HG02840 (cell line): ENCODE data around the gene TMEM125.

Experiments
- ATAC-seq: cut with Tn5 transposase; IDR thresholded peaks from one replicate; pipeline ENCODE4 v1.9.1; 2021; ENCODE audit warnings: mild to moderate bottlenecking, moderate library complexity, moderate number of reproducible peaks; ENCODE audit not compliant: unreplicated experiment, low FRiP score

Gene TMEM125

DNA sequence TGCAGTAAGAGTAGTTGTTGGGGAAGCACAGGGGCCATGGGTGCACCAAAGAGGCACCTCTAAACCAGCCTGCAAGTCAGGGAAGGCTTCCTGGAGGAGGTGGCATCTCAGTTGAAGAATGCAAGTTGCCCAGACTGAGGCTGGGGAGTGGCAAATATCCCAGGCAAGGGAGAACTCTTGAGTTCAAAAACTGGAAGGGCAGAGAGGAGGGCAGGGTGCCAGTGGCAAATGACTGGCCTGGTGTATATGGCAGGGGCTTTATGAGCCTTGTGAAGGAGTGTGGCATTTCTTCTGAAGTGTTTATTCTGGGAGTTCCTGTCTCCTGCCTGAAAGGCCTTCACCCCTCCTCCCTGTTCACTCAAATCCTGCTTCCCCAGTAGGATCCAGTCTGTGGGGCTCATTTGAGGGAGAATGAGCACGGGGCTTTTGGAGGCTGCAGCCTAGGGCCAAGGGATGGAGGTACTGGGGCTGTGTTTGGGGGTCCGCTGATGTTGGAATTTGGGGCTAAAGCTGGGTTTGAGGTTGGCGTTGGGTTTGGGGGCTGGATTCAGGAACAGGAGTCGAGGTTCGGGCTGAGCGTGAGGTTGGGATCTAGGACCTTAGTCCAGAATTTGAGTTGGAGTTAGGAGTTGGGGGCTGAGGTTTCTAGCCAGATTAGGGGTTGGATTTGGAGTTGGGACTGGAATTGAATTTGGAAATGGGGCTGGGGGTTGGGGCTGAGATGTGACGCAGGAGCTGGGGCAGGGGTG, at the start of gene TMEM125:
TSS of gene TMEM125 (plus strand) at position 357 of the 749 bp plus-strand sequence. CDS start 2,740 bp downstream, outside the sequence.
- ATAC-seq: no peak

GRCh38 chr1:43220905-43221778, 48.6 kb upstream of the TMEM125 start:
- no peak for ATAC-seq

DNA sequence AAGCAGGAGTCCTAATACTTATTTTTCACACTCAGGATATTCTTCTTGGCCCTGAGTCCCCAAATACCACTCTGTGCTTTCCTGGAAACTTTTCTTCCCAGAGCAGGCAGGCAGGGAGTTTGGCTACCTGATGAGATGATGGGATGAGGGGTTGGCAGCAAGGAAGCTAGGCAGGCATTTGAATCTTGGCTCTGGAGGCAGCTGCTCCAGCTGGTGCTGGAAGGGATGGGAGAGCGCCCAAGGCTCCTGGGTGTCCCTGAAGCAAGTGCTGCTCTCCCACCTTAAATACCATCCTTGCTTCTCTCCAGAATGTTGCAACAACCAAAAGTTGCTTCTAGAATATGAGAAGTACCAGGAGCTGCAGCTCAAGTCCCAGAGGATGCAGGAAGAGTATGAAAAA, 48.0 kb upstream of the TMEM125 start:
- ATAC-seq: no peak

DNA sequence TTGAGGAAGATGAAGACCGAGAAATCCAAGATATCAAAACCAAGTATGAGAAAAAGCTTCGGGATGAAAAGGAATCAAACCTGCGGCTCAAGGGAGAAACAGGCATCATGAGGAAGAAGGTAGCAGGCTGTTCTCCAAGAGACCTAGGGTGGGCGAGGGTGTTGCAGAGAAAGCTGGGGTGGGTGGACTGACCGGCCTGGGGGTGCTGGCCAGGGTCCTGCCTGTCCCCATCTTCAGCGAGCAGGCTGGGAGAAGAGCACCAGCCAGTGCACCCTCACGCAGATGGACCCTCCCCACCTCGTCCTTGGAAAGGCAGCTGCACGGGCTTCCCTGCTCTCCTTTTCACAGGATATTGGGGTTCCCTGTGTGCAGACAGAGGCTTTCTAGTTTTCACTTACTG, 46.9 kb upstream of the TMEM125 start:
- no peak for ATAC-seq

DNA sequence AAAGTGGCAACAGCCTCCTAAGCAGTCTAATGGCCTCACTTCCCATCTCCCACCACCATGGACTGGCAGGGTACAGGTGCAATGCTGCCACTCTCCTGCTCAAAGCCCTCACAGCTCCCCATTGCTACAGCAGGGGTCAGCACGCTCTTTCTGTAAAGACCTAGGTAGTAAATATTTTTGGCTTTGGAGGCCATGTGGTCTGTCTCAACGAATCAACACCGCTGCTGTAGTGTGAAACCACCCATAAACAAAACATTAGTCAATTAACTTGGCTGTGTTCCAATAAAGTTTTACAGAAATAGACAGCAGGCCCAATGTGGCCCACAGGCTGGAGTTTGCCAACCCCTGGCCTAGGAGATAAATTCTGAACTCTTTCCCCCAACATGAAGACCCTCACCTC, 44.6 kb upstream of the TMEM125 start:
- ATAC-seq: no peak

- no peak for ATAC-seq
Observed at GRCh38 chr1:43227143-43227764, 42.5 kb upstream of the TMEM125 start.

DNA sequence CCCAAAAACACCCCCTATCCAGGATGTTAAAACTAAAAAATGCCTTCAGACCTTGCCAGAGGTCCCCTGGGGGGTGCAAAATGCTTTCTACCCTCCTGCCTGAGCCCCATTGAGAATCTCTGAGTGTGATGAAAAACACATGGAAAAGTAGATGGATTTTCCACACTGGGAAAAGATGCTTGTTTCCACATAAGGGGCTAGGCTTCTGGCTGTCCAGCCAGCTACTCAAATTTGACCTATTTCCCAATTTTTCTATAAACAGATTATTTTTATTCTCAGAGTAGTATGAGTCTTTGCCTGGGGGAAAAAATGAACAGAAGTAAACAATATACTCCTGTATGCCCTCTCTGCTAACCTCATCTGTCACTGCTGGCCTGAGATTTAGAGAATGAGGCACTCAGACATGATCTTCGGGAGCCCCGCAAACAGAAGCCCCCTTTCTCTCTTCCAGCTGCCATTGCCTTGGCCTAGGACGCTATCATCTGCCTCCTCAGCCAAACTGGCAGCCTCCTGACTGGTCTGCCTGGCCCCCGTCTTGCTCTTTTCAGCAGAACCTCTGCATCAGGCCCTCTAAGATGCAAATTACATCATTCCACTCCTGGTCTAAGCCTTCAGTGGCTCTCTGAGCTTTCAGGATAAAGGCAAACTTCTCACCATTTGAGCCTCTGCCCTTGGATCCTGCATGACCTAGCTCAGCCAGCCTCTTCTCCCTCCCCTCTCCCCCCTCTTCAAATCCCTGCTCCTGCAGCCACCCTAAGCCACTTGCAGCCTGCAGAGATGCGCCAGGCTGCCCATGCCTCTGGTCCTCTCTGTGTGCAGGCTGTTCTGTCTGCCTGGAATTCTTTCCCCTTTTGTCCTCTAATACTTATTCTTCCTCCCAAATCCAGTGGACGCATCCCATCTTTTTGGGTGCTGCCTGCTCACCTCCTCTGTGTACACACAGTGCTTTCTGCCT, 39.7 kb upstream of the TMEM125 start:
- no peak for ATAC-seq

DNA sequence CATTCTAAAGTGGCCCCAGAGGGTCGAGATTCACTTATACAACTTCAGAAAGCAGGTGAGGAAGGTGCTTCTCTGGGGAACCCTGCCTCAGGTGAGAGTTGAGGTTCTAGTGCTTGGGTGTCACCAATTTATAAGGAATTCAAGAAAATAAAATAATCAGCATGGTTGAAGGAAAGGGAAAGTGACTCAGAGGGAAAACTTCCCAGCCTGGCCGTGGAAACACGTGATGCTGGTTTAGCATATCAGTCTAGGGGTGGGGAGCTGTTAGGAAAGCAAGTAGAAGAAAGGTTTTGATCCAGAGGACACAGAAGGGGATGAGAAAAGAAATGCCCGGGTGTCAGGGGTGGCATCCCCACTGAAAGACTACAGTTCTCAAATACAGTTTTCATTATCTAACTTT, 37.7 kb upstream of the TMEM125 start:
- no peak for ATAC-seq

GRCh38 chr1:43232482-43232881, 37.3 kb upstream of the TMEM125 start:
- no peak for ATAC-seq

- no peak for ATAC-seq
Observed at GRCh38 chr1:43233631-43234030, 36.2 kb upstream of the TMEM125 start.

- ATAC-seq: no peak
Observed at GRCh38 chr1:43234267-43234666, 35.5 kb upstream of the TMEM125 start.

DNA sequence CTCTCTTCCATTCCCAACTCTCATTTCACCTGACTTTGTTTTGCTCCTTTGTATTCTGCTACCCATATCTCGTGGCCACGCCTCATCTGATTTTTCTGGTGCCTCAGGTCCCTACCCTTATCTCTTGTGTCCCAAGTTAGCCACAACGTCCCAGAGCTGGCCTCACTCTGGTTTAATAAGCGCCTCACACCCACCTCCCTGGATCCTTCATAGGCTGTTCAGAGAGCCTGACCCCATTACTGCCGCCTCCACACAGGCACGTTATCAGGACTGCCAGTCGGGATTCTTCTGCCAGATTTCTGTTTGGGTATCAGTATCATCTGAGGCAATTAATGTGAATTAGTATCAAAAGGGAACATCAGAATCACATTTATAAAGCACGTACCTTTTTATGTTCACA, 34.7 kb upstream of the TMEM125 start:
- no peak for ATAC-seq

DNA sequence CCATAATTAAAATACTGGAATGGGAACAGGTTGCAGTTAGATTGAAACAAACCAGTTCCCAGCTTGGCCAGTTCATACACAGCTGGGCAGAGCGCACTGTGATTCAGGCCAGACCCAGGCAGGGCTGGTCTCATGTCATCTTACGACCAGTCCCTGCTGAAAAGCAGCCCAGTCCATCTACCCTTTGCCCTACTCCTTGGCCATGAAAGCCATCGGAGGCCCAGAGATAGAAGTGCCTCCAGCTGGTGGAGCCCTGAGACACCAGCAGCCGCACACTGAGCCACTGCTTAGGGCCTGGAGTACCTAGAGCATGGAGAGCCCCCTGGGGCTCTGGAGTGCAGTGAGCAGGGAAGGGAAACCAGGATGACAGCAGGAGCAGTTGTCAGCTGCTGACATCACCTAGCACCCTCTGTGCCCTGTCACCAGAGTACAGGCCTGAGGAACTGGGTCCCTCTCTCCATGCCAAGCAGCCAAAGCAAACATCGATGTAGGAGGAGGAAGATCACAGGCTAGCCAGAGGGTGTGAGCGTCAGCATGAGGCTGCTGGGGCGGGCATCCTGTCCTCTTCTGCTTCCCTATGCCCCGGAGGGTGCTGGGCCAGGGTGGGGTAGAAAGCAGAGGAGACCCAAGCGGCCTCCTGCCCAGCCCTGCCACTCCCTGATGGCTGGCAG, 34.2 kb upstream of the TMEM125 start:
- no peak for ATAC-seq

DNA sequence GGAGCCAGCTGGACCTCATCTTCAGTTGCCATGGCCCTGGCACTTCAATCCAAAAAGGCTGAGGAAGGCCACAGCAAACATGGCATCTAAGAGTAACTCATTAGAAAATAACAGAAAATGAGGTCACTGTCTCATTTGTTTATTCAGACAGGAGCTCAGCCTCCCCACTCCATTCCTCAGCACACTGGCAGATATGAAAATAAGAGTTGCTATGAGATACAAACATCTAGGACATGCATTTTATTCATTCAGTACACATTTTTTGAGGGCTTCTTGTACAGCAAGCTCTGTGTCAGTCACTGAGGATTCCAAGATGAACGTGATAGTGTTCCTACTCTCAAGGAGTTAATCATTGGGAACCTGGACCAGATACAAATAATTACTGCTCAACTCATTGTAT, 32.7 kb upstream of the TMEM125 start:
- no peak for ATAC-seq

- no peak for ATAC-seq
Observed at GRCh38 chr1:43238085-43238484, 31.7 kb upstream of the TMEM125 start.

DNA sequence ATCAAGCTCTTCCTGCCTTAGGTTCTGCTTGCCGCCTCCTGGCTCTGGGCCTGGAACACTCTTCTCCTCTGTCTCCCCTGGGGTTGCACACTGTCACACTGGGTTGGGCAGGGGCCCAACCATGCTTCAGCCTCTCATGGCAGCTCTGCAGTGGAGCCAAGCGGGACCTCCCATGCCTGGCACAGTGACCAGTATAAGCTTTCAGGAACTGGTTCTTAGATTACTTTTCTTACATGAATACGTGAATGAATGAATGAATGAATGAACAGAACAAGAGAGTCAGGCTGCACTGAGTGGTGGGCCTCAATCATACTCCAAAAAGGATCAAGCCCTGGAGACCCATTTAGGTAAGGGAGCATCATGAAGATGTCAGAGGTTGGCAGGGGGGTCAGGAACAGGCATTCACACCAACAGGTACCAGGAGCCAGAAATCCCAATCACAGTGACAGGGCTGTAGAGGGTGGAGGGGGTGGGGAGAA, 30.8 kb upstream of the TMEM125 start:
- no peak for ATAC-seq

DNA sequence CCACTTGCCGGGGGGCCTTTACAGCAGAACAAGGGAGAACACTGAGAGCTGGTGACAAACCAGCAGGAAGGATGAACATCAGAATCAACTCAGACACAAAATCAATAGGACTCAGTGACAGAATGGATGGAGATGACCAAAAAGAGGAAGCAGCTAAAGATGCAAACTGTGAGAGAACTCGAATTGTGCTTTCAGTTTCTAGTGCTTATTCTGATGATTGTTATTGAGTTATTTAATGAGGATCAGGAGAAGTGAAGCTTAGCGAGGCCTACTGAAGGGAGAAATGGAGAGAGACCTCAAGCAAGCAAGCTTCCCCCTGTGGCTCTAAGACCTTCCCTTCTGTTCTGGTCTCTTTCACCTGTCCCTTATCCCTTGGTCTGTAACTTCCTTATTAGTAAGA, 30.3 kb upstream of the TMEM125 start:
- ATAC-seq: no peak

GRCh38 chr1:43241413-43241836, 28.4 kb upstream of the TMEM125 start:
- ATAC-seq: no peak

GRCh38 chr1:43243299-43243698, 26.5 kb upstream of the TMEM125 start:
- no peak for ATAC-seq
